Left colon (tissue), 2 donors: ENCODE measurements around the gene TRIM9. TPM values are rescaled to one million over a fixed set of nuclear protein-coding genes. Genes with fewer than 3 reads are reported as not detected.
"Not testable (repeated sequence)": the region's sequence is repeated elsewhere in the genome, so short reads cannot be mapped to it uniquely, and the experiment has no call there.

Experiments used
- ATAC-seq: fragments of 200-7000 bp; cut with Tn5 transposase; one replicate; pipeline ENCODE4 v1.9.1; 2020; ENCODE audit warnings: mild to moderate bottlenecking, moderate library complexity
- DNase-seq, 2 donors: peaks; one replicate each; pipeline ENCODE4 v3.0.0-alpha.2; 2020
- intact Hi-C, 2 donors: fragments of 100-400 bp; cut with DNase I in 1 of 2; cut with micrococcal nuclease in 1 of 2; formaldehyde crosslinking; loops; one replicate each; pipeline versions ENCODE4 v1.11.2 to v1.14.0; 2022; cut with DNase I, micrococcal nuclease
- total RNA-seq, 2 donors: library from RNA; stranded (reverse); fragmentation: NEBNext Ultra II Directional; extraction: Animal tissue kit (Norgen Biotek cat#: 25700); gene quantifications; one replicate each; pipeline ENCODE4 v1.2.1, GENCODE V29; 2021
- donor health status: DM: no; HTN: no; CAD: no.
- donor health status: DM: yes; HTN: yes; CAD: no.

The TRIM9 gene
- total RNA-seq, 2 donors from 2014 or later: 3.8 to 6.2 TPM

DNA sequence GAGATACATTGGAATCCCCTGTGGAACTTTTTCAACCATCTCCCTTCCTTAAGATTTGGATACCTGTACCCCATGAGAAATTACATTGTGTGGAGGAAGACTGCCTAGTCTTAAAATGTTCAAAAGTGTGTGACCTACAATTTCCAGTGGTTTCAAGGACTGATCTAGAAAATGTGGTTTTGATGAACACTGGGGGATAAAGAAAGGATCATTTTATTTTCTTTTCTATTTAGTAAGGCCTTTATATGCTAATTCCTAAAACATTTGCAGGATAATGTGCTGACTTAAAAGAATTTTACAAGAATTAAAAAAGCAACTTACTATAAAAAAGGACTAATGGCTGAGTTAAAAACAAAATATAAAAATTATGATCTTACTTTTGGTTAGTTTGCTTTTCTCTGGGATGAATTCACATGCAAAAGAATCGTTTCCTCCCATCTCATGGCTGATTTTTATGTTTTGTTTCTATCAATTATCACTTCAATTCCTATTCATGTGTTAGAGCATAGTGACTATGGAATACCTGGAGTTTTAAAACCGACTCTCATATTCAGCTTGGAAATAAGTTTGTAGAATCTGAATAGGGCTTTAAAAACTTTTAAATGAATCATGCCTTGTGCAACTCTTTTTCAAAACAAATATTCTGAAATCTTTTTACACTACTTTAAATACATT is 110.7 kb downstream of the TRIM9 start:
- ATAC-seq (no peak), DNase-seq (no peak)
- intact Hi-C loops: no loop called here

DNA sequence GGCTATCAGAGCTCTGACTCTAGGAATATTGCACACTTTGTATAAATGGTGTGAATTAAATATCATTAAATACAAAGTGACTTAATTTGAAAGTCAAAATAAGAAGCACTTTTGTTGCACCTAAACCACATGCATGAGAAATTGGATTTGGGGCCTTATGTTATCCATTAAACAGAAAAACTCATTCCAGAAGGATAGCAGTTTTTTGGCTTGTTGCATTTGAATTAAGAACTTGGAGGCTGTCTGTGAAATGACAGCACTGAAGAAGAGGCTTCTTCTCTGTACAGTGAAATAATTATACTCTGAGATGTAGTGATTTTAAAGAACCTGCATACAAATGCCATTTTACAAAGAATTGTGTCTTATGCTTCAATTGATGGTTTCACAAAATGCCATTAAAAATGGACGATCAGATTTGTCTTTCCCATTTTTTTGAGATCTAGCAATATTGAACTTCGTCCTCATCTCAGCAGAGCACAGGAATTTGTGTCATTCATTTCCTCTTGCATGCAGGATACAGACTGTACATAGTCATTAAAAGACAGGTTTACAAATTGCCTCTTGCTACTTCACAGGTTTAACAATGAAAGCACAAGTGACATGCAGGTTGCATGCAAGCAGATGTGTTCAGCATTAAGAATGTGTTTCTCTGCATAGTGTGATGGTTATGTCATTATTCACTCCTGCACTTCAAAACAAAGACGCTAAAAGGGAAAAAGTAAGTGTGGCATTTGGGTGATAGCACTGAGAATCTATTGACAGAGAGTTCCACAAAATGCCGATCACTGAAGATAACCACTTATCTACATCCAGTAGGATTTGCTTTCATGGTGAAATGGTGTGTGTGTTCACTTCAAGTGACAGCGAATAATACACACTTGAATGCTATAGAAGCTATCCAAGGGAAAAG is 114.7 kb downstream of the TRIM9 start:
- DNase-seq: no peak
- peak; percentile 83 for ATAC-seq
- intact Hi-C loops: no loop called here

GRCh38 chr14:50978888-50979287 is 116.0 kb downstream of the TRIM9 start:
- intact Hi-C loops: no loop called here
- ATAC-seq: no peak
- DNase-seq: no peak

GRCh38 chr14:50978529-50978871 is 116.4 kb downstream of the TRIM9 start:
- ATAC-seq (no peak), DNase-seq (no peak)
- intact Hi-C loops: no loop called here

- intact Hi-C loops: no loop called here
- DNase-seq: no peak
- no peak for ATAC-seq
Measured at GRCh38 chr14:50977863-50978528, 116.9 kb downstream of the TRIM9 start.

DNA sequence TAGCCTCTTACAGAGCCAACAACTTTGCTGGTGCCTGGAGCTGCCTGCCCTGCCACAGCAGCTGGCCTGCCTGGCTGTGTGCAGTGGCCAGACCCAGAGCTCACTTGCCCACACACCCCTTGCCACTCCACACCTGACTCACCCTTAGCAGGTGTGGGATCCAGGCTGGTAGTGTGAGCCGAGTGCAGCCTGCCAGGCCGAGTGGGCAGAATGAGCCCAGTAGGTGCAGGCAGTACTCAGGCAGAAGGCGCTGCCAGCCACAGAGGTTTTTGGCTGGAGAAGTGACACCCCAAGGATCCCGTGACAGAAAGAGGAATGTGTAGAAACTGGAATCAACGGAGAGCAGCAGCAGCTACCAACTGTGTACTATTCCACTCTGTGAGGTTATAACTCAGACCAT is 120.8 kb downstream of the TRIM9 start:
- ATAC-seq: no peak
- intact Hi-C loops: no loop called here

GRCh38 chr14:50972734-50973133 is 122.2 kb downstream of the TRIM9 start:
- intact Hi-C loops: no loop called here
- DNase-seq (no peak), ATAC-seq (no peak)

More for the DNA sequence above, 120.8 kb downstream of the TRIM9 start:
- no peak for DNase-seq

- intact Hi-C loops: no loop called here
- no peak for ATAC-seq
- no peak for DNase-seq
Measured at GRCh38 chr14:50970886-50971781, 123.8 kb downstream of the TRIM9 start.

DNA sequence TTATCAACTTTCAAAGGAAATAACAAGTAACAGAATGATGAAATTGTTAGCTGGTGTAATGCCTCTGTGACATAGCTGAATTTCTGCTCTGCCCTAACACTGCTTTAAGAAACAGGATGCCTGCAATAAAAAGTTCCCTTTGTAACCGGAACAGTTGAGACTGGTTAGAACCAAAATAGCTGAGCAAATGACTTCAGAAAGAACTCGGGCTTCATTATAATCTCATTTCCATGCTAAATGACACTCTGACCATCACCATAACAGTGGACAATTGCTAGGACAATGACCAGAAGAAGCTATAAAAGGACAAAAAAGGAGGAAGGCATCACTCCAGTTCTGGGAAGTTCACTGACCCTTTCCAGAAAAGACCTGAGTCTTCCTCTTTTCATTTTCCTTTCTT is 127.1 kb downstream of the TRIM9 start:
- ATAC-seq (no peak), DNase-seq (no peak)
- intact Hi-C loops: no loop called here

DNA sequence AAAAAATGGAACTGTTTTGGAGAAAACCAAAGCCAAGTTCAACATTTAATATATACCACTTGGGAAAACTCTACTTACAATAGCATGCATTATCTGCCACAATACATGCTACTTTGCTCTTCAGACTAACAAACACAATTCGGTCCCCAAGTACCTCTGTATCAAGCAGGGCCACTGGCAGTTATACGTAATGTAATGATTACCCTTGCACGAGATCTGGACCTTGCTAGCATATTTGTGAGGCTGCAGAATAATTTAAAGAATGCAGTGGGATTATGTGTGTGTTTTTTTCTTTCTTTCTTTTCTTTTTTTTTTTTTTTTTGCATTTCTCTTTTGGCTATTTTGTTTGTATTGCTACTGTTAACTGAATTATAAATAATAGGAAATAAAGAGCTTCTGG is 127.8 kb downstream of the TRIM9 start:
- no peak for DNase-seq
- no peak for ATAC-seq
- intact Hi-C loops: no loop called here

- ATAC-seq (no peak), DNase-seq (peak; percentile 32 to 42)
- intact Hi-C loops: no loop called here
Measured at GRCh38 chr14:50964683-50965390, 130.1 kb downstream of the TRIM9 start.

GRCh38 chr14:50963919-50964318 is 131.0 kb downstream of the TRIM9 start:
- ATAC-seq (no peak), DNase-seq (no peak)
- intact Hi-C loops: no loop called here

DNA sequence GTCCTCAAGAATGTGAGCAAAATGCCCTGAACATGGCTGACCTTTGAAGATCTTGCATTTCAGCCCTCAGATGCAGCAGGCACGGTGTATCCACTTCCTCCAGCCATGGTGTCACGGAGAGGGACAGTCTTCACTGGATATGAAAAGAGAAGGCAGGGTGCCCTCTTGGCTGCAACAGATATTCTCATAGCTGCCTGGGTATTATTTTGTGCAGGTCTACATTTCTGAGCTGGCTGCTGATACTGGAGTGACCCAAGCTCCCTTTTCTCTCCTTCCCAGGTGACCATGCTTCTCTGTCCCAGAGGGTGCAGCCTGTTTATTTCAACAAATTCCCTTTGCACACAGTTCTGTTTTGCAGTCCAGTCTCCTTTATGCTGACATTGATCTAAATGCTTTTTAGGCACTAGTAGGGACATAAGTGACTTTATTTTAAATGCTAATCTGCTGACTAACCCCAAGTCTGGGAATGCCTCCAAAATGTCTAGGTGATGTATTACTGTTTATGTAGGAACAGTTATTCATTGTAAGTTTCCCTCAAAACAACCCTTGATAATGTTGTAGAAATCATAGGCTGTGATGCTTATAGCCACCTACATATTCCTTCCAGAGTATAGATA is 133.2 kb downstream of the TRIM9 start:
- intact Hi-C loops: no loop called here
- ATAC-seq (no peak), DNase-seq (no peak)

GRCh38 chr14:50957296-50957695 is 137.6 kb downstream of the TRIM9 start:
- ATAC-seq: no peak
- intact Hi-C loops: loop anchor here in 1 of 2 donors (10.0 kb wide), 1 partner anchor 268 kb away; no protein-coding TSS in a partner anchor
- DNase-seq: no peak

GRCh38 chr14:50956421-50956820 is 138.5 kb downstream of the TRIM9 start:
- intact Hi-C loops: loop anchor here in 1 of 2 donors (10.0 kb wide), 1 partner anchor 268 kb away; no protein-coding TSS in a partner anchor
- not testable (repeated sequence) for DNase-seq, ATAC-seq

GRCh38 chr14:50955373-50956043 is 139.4 kb downstream of the TRIM9 start:
- ATAC-seq: peak; percentile 97
- peak; percentile 78 to 84 for DNase-seq
- intact Hi-C loops: loop anchor here in 1 of 2 donors (10.0 kb wide), 1 partner anchor 269 kb away; no protein-coding TSS in a partner anchor

- intact Hi-C loops: loop anchor here (5.0 to 10.0 kb wide), 2 partner anchors 262 to 270 kb away; no protein-coding TSS in a partner anchor
- ATAC-seq (peak; percentile 80), DNase-seq (no peak)
Measured at GRCh38 chr14:50954811-50955372, 140.0 kb downstream of the TRIM9 start.
